22Rv1 (cell line): ENCODE data around the gene RNF152.

Source experiments
- H3K27ac ChIP-seq: fragments of 450-650 bp; 2 replicates; pipeline ENCODE4 v1.5.1; 2017
- CTCF ChIP-seq: fragments of 450-650 bp; IDR thresholded peaks from 2 replicates; pipeline ENCODE4 v1.5.1; 2017; ENCODE audit warnings: mild to moderate bottlenecking
- ZFX ChIP-seq: fragments of 450-650 bp; IDR thresholded peaks from 2 replicates; pipeline ENCODE4 v1.6.1; 2017; ENCODE audit warnings: antibody characterized with exemption, borderline replicate concordance

Gene RNF152

GRCh38 chr18:61822879-61823278 is 69.9 kb downstream of the RNF152 start:
- H3K27ac ChIP-seq = no peak overlapping the region
- no peak for TF ChIP-seq ZFX
- no peak for TF ChIP-seq CTCF

DNA sequence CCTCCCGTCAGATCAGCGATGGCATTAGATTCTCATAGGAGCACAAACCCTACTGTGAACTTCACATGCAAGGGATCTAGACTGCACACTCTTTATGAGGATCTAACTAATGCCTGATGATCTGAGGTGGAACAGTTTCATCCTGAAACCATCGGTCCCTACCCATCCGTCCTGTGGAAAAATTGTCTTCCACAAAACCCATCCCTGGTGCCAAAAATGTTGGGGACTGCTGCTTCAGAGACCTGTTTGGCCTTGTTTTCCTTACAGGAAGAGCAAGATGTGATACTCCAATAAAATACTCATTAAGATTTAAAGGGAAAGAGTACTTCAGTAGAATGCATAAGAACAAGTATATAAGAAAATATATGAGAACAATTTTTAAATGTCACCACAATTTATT is 71.1 kb downstream of the RNF152 start:
- H3K27ac ChIP-seq = no peak overlapping the region
- TF ChIP-seq CTCF (no peak), ZFX (no peak)

DNA sequence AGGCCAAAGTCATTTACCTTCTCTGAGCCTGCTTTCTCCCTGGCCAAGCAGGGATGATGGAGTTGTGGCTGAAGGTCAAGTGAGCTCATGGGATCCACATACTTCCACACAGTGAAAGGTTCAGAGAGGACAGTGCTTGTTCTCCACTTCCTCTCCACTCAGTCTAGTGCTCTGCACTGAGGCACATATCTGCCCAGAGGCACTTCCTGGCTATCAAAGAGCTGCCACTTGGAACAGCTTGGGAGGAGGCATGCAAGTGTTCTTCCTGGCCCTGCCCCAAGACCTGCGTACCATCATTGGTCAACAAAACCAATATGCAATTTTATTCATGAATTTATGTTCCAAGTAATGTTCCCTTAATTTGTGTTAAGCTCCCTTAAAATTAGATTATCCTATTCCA is 71.9 kb downstream of the RNF152 start:
- no peak overlapping the region for H3K27ac ChIP-seq
- TF ChIP-seq ZFX (no peak), CTCF (no peak)

- TF ChIP-seq ZFX = no peak
- TF ChIP-seq CTCF = no peak
- H3K27ac ChIP-seq = no peak overlapping the region
These were observed 75.7 kb downstream of the RNF152 start for GRCh38 chr18:61817086-61817485.

DNA sequence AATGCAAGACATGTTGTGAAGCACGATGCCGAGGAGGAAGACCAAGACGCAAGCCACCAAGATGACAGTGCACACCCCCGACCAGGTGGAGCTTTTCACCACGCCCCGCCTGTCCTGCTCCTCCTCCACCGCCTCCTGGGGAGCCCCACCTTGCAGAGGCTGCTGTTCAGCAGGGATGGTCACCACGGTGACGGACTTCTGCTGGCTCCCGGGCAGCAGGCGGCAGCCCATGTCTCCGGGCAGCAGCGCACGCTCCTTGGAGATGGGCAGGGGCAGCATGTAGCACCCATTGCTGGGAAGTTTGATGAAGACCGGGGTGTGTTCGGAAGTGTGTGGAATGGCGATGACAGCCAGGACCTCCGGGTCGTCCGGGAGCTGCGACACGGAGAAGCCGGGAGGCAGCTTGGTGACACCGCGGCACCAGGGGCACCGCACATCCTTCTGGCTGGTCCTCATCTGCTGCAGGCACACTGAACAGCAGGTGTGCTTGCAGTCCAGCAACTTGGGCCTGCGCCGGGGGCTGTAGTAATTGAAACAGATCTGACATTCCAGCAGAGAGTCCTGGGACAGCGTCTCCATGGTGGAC is 76.8 kb downstream of the RNF152 start:
- no peak overlapping the region for H3K27ac ChIP-seq
- TF ChIP-seq ZFX (no peak), CTCF (no peak)

DNA sequence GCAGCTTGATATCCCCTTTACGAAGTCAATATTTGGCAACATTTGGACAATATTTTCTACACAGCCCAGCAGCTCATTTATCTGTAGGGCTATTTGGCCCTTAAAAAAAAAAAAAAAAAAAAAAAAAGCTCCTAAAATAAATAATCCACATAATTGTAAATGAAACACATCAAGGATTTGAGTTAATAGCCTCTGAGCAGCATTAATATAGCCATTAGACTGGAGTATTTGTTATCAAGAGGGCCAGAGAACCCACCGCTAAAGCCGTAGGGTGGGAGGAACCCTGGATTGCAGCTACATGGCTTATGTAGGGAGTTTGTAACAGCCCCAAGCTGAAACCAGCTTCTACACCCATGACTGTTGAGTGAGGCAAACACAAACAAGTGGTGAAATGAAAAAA is 84.5 kb downstream of the RNF152 start:
- no peak overlapping the region for H3K27ac ChIP-seq
- TF ChIP-seq CTCF = no peak
- TF ChIP-seq ZFX = no peak

DNA sequence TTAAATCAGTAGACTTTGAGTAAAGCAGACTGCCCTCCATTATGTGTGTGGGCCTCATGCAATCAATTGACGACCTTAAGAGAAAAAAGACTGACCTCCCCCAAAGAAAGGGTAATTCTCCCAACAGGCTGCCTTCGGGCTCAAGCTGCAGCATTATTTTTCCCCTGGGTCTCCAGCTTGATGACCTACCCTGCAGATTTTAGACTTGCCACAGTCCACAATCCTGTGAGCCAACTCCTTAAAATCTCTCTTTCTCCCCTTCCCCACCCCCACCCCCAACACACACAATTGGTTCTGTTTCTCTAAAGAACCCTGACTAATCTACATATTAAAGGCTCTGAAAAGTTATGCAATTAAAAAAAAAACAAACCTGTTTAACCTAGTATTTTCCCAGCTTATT is 89.4 kb downstream of the RNF152 start:
- TF ChIP-seq ZFX (no peak), CTCF (no peak)
- H3K27ac ChIP-seq = no peak overlapping the region
